GM19099 (cell line): Measurements from ENCODE around the gene VSX1.
A peak's percentile ranks its signal among the peaks of the same experiment; 100 is the strongest.

Experiments used
- POLR2A ChIP-seq: IDR thresholded peaks from 3 replicates; pipeline ENCODE4 v1.6.1; 2011; ENCODE audit warnings: low read depth; ENCODE audit not compliant: insufficient read length; ENCODE audit errors: extremely low read depth

The VSX1 gene

GRCh38 chr20:25063546-25063945, 18.4 kb downstream of the VSX1 start:
- no peak for TF ChIP-seq POLR2A

- TF ChIP-seq POLR2A, result no peak
Measured at GRCh38 chr20:25062841-25063240, 19.1 kb downstream of the VSX1 start.

GRCh38 chr20:25061821-25062530, 20.0 kb downstream of the VSX1 start:
- TF ChIP-seq POLR2A, result no peak

GRCh38 chr20:25061103-25061799, 20.7 kb downstream of the VSX1 start:
- no peak for TF ChIP-seq POLR2A

GRCh38 chr20:25059866-25060465, 22.0 kb downstream of the VSX1 start:
- no peak for TF ChIP-seq POLR2A

- no peak for TF ChIP-seq POLR2A
Measured at GRCh38 chr20:25058847-25059810, 22.8 kb downstream of the VSX1 start.

- TF ChIP-seq POLR2A, result peak; percentile 75
Measured at GRCh38 chr20:25058051-25058846, 23.7 kb downstream of the VSX1 start, which contains the start of gene ACSS1. Gene ACSS1 (minus strand): TSS chr20:25058139. CDS start chr20:25058102, 37 bp downstream.

- TF ChIP-seq POLR2A, result peak; percentile 7
Measured at GRCh38 chr20:25057234-25058050, 24.5 kb downstream of the VSX1 start.

- no peak for TF ChIP-seq POLR2A
Measured at GRCh38 chr20:25056690-25057233, 25.2 kb downstream of the VSX1 start.

- no peak for TF ChIP-seq POLR2A
Measured at GRCh38 chr20:25055711-25056495, 26.0 kb downstream of the VSX1 start.

GRCh38 chr20:25054995-25055629, 26.8 kb downstream of the VSX1 start:
- TF ChIP-seq POLR2A, result no peak
